ENCODE measurements around the gene SLX1B. TPM values are rescaled to one million over a fixed set of nuclear protein-coding genes. Genes with fewer than 3 reads are reported as not detected.
"Not testable (repeated sequence)": the region's sequence is repeated elsewhere in the genome, so short reads cannot be mapped to it uniquely, and the experiment has no call there.

Gene SLX1B
- polyA plus RNA-seq, 4 donors = 36.7 to 70.2 (median 60.5) TPM

DNA sequence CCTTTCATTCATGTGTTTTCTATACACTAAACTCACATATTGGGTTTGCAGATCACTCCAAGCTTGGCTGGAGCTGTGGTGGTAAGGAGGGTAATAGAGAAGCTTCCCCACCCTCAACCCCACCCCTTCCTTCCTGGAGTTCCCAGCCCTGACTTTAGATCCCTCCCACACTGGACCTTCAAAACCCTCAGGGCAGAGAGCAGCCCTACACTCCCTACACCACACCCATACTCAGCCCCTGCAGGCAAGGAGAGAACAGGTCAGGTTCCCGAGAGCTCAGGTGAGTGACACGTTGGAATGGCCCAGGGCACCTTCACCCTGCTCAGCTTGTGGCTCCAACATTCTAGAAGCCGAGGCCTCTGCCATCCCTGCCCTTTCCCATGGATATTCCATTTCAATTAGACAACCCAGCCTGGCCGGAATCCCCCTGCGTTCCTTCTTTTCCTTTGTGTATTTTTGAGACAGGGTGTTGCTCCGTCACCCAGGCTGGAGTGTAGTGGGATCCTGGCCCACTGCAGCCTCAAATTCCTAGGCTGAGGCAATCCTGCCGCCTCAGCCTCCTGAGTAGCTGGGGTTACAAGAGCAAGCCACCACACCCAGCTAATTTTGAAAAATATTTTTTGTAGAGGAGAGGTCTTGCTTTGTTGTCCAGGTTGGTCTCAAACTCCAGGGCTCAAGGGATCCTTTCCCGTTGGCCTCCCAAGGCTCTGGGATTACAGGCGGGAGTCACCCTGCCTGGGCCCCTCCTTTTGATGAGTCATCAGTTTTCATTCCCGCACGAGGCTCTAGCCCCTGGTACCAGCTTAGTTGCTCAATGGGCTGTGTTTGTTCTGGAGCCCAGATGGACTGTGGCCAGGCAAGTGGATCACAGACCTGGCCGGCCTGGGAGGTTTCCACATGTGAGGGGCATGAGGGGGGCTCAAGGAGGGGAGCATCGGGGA is 5.6 kb downstream of the SLX1B start, which contains the start of gene SULT1A4:
Gene SULT1A4 (plus strand): TSS at position 208 of the 941 bp plus-strand sequence. CDS start 1,473 bp downstream, outside the sequence.
- not testable (repeated sequence) for DNase-seq; H3K9me3 ChIP-seq (ENCODE audit: control insufficient read depth in 2 of 2, insufficient read depth in 1 of 2, low read depth in 1 of 2, low read length in 1 of 2); H3K27me3 ChIP-seq (ENCODE audit: control insufficient read depth in 3 of 3, insufficient read depth in 3 of 3, low read length in 3 of 3); FAIRE-seq; H3K4me3 ChIP-seq (ENCODE audit: low read depth in 1 of 3, low read length in 3 of 3); H3K36me3 ChIP-seq (ENCODE audit: control insufficient read depth in 3 of 3, insufficient read depth in 2 of 3, low read depth in 1 of 3, low read length in 3 of 3); H3K4me1 ChIP-seq (ENCODE audit: control insufficient read depth in 3 of 3, insufficient read depth in 2 of 3, low read depth in 1 of 3, low read length in 2 of 3)
- WGBS, 3 donors = no CpG with 5 or more reads among the region's 13 CpGs
- H3K27ac ChIP-seq (ENCODE audit: low read depth in 1 of 3, low read length in 2 of 3) = peak within 1 kb of the TSS in 1 of 3 donors; percentile 83

DNA sequence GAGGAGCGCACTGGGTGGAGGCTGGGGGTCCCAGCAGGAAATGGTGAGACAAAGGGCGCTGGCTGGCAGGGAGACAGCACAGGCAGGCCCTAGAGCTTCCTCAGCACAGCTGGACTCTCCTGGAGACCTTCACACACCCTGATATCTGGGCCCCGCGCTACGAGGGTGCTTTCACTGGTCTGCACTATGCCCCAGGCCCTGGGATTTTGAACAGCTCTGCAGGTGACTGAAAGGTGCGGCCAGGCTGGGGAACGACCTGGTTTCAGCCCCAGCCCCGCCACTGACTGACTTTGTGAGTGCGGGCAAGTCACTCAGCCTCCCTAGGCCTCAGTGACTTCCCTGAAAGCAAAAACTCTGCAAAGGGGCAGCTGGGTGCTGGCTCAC is 6.3 kb downstream of the SLX1B start:
- H3K27ac ChIP-seq (ENCODE audit: low read depth in 1 of 3, low read length in 2 of 3); H3K4me3 ChIP-seq (ENCODE audit: low read depth in 1 of 3, low read length in 3 of 3); DNase-seq; H3K4me1 ChIP-seq (ENCODE audit: control insufficient read depth in 3 of 3, insufficient read depth in 2 of 3, low read depth in 1 of 3, low read length in 2 of 3); FAIRE-seq; H3K9me3 ChIP-seq (ENCODE audit: control insufficient read depth in 2 of 2, insufficient read depth in 1 of 2, low read depth in 1 of 2, low read length in 1 of 2); H3K36me3 ChIP-seq (ENCODE audit: control insufficient read depth in 3 of 3, insufficient read depth in 2 of 3, low read depth in 1 of 3, low read length in 3 of 3); H3K27me3 ChIP-seq (ENCODE audit: control insufficient read depth in 3 of 3, insufficient read depth in 3 of 3, low read length in 3 of 3): not testable (repeated sequence)
- no CpG with 5 or more reads among the region's 9 CpGs for WGBS, 3 donors

DNA sequence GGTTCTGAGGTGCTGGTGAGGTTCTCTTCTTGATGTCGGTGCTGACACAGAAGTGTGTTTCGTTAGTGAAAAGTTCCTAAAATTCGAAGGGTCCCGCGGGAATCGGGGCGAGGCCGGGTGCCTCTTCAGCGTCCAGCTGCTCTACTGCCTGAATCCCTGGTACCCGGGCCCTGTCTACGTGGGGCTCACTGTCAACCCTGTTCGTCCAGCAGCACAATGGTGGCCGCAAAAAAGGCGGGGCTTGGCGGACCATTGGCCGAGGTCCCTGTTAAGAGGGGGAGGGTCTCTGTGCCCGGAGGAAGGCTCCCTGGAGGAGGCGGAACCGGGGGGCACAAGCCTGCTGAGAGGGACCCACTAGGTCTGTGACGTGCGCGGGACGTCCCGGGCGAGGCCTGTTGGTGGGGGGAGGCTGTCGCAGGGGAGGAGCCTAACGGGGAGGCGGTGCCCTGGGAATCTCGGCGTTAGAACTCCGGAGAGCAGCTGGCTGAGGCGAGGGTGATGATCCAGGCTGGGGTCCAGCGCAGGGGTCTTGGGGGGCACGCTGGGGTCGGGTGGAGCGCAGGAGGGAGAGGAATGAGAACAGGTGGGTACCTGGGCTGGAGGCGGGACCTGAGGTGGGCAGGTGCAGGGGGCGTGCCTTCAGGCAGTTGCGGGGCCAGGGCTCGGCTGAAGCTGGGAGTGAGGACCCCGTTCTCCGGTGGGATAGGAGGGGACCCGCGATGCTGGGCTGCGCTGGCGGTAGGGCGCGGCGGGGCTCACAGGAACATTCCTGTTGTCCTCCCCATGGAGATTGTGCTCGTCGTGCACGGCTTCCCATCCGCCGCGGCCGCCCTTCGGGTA is 11.9 kb downstream of the SLX1B start:
- H3K9me3 ChIP-seq (ENCODE audit: control insufficient read depth in 2 of 2, insufficient read depth in 1 of 2, low read depth in 1 of 2, low read length in 1 of 2); H3K27ac ChIP-seq (ENCODE audit: low read depth in 1 of 3, low read length in 2 of 3); FAIRE-seq; H3K4me1 ChIP-seq (ENCODE audit: control insufficient read depth in 3 of 3, insufficient read depth in 2 of 3, low read depth in 1 of 3, low read length in 2 of 3); DNase-seq; H3K36me3 ChIP-seq (ENCODE audit: control insufficient read depth in 3 of 3, insufficient read depth in 2 of 3, low read depth in 1 of 3, low read length in 3 of 3); H3K4me3 ChIP-seq (ENCODE audit: low read depth in 1 of 3, low read length in 3 of 3); H3K27me3 ChIP-seq (ENCODE audit: control insufficient read depth in 3 of 3, insufficient read depth in 3 of 3, low read length in 3 of 3): not testable (repeated sequence)
- 1% methylated on average over 15 of the region's 57 CpGs; no CpG with 5 or more reads in 2 of the 3 donors for WGBS, 3 donors

DNA sequence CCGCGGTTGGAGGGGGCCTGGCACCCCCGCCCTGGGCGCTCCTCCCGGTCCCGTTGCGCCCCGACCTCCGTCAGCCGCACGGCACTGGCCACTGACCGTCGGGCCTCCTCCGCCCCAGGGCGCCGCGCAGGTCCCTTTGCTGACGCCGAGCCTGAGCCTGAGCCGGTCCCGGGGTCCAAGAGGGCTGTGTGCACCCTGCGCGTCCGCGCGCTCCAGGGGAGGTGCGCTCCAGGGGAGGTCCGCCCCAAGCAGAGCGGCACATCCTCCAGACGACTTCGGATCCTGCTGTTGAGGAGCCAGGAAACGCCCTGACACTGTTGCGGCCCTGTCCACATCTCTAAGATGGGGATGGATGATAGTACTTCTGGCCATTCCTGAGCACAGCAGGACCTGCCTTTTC is 12.6 kb downstream of the SLX1B start:
- H3K9me3 ChIP-seq (ENCODE audit: control insufficient read depth in 2 of 2, insufficient read depth in 1 of 2, low read depth in 1 of 2, low read length in 1 of 2); H3K4me3 ChIP-seq (ENCODE audit: low read depth in 1 of 3, low read length in 3 of 3); H3K27me3 ChIP-seq (ENCODE audit: control insufficient read depth in 3 of 3, insufficient read depth in 3 of 3, low read length in 3 of 3); H3K27ac ChIP-seq (ENCODE audit: low read depth in 1 of 3, low read length in 2 of 3); DNase-seq; FAIRE-seq; H3K4me1 ChIP-seq (ENCODE audit: control insufficient read depth in 3 of 3, insufficient read depth in 2 of 3, low read depth in 1 of 3, low read length in 2 of 3); H3K36me3 ChIP-seq (ENCODE audit: control insufficient read depth in 3 of 3, insufficient read depth in 2 of 3, low read depth in 1 of 3, low read length in 3 of 3): not testable (repeated sequence)
- no CpG with 5 or more reads among the region's 33 CpGs for whole genome bisulfite sequencing, 3 donors

DNA sequence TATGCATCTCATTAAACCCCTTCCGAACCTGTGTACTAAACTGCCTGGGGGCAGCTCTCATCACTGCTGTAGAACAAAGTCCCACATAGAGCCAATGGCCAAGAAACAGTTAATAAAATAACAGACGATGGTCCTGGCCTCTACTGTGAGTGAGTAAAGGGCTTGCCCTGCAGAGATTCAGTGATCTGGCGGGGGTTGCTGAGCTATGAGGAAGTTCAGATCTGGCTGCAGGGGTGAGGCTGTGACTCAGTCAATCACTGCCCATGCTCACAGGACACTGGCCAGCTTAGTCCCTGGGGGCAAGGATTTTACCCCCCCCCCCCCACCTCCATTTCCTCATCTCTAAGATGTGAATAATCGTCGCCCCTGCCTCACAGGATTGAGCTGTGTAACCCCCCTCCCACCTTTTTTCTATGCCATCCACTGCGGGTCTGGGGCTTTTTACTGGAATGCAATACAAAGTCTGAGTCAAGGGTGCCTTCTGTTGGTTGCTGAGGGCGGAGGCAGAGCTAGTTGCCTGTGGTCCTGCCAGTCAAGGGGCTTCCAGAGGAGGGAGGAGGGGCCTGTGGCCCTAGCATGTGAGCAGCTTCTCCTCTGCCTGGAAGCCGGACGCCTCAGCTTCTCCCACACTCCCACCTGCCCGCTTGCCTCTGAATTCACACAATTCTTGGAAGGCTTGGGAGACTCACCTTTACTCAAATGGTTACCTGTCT is 13.5 kb downstream of the SLX1B start:
- not testable (repeated sequence) for DNase-seq; H3K4me1 ChIP-seq (ENCODE audit: control insufficient read depth in 3 of 3, insufficient read depth in 2 of 3, low read depth in 1 of 3, low read length in 2 of 3); FAIRE-seq; H3K27ac ChIP-seq (ENCODE audit: low read depth in 1 of 3, low read length in 2 of 3); H3K36me3 ChIP-seq (ENCODE audit: control insufficient read depth in 3 of 3, insufficient read depth in 2 of 3, low read depth in 1 of 3, low read length in 3 of 3); H3K27me3 ChIP-seq (ENCODE audit: control insufficient read depth in 3 of 3, insufficient read depth in 3 of 3, low read length in 3 of 3); H3K9me3 ChIP-seq (ENCODE audit: control insufficient read depth in 2 of 2, insufficient read depth in 1 of 2, low read depth in 1 of 2, low read length in 1 of 2); H3K4me3 ChIP-seq (ENCODE audit: low read depth in 1 of 3, low read length in 3 of 3)
- WGBS, 3 donors = 18% methylated on average over 2 of the region's 10 CpGs; no CpG with 5 or more reads in 2 of the 3 donors

DNA sequence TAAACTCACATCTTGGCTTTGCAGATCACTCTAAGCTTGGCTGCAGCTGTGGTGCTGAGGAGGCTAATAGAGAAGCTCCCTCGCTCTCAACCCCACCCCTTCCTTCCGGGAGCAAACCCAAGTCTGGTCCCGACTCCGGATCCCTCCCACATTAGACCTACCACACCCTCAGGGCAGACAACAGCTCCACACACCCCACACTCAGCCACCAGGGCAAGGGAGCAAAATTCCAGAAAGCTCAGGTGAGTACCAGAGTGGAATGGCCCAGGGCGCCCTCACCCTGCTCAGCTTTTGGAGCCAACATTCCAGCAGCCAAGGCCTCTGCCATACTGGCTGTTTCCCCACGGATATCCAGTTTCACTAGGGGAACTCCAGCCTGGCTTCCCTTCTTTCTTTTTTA is 15.3 kb downstream of the SLX1B start:
- DNase-seq; H3K4me1 ChIP-seq (ENCODE audit: control insufficient read depth in 3 of 3, insufficient read depth in 2 of 3, low read depth in 1 of 3, low read length in 2 of 3); H3K36me3 ChIP-seq (ENCODE audit: control insufficient read depth in 3 of 3, insufficient read depth in 2 of 3, low read depth in 1 of 3, low read length in 3 of 3); H3K27me3 ChIP-seq (ENCODE audit: control insufficient read depth in 3 of 3, insufficient read depth in 3 of 3, low read length in 3 of 3); FAIRE-seq; H3K9me3 ChIP-seq (ENCODE audit: control insufficient read depth in 2 of 2, insufficient read depth in 1 of 2, low read depth in 1 of 2, low read length in 1 of 2); H3K4me3 ChIP-seq (ENCODE audit: low read depth in 1 of 3, low read length in 3 of 3): not testable (repeated sequence)
- 9 to 16% (median 10%) methylated on average over 5 of the region's 6 CpGs for WGBS, 3 donors
- peak overlapping the region in 1 of 3 donors; percentile 41 for H3K27ac ChIP-seq (ENCODE audit: low read depth in 1 of 3, low read length in 2 of 3)

DNA sequence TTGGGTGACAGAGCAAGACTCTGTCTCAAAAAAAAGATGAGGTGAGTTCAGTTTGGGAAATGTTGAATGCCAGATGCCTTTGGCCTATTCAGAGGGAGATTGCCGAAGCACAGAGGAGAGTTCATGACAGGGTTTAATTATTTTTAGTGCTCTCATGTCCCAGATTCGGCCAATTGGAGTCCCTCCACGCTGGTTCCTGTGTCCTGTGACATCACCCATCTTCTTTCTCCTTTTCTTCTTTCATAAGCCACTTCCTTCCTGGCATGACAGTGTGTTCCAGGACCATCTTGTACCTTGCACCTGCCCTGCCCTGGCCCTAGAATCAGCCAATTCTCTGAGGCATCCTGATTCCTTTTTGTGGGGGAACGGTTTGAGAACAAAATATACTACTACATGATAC is 17.7 kb downstream of the SLX1B start:
- FAIRE-seq = not testable (repeated sequence)
- no CpG with 5 or more reads among the region's 4 CpGs for WGBS, 3 donors

DNA sequence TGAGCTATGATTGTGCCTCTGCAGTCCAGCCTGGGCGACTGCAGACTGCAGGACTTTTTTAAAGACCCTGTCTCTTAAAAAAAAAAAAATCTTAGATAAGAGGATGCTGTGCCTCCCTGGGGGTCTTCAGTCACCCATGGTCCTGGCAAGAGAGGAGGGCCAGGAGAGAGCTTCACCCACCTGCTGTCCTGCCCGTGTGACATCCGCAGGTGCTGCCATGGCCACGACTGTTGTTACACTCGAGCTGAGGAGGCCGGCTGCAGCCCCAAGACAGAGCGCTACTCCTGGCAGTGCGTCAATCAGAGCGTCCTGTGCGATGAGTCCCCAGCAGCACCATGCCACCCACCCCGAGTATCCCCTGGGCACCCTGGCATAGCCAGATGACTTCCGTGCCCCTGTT is 27.9 kb downstream of the SLX1B start:
- not testable (repeated sequence) for DNase-seq; H3K9me3 ChIP-seq (ENCODE audit: control insufficient read depth in 2 of 2, insufficient read depth in 1 of 2, low read depth in 1 of 2, low read length in 1 of 2); H3K27ac ChIP-seq (ENCODE audit: low read depth in 1 of 3, low read length in 2 of 3); H3K27me3 ChIP-seq (ENCODE audit: control insufficient read depth in 3 of 3, insufficient read depth in 3 of 3, low read length in 3 of 3); H3K4me1 ChIP-seq (ENCODE audit: control insufficient read depth in 3 of 3, insufficient read depth in 2 of 3, low read depth in 1 of 3, low read length in 2 of 3); H3K4me3 ChIP-seq (ENCODE audit: low read depth in 1 of 3, low read length in 3 of 3); H3K36me3 ChIP-seq (ENCODE audit: control insufficient read depth in 3 of 3, insufficient read depth in 2 of 3, low read depth in 1 of 3, low read length in 3 of 3); FAIRE-seq
- 77 to 91% (median 87%) methylated on average over 5 to 7 of the region's 12 CpGs for WGBS, 3 donors

More for the DNA sequence above, 17.7 kb downstream of the SLX1B start:
- H3K9me3 ChIP-seq (ENCODE audit: control insufficient read depth in 2 of 2, insufficient read depth in 1 of 2, low read depth in 1 of 2, low read length in 1 of 2); H3K27ac ChIP-seq (ENCODE audit: low read depth in 1 of 3, low read length in 2 of 3); H3K4me1 ChIP-seq (ENCODE audit: control insufficient read depth in 3 of 3, insufficient read depth in 2 of 3, low read depth in 1 of 3, low read length in 2 of 3); DNase-seq; H3K36me3 ChIP-seq (ENCODE audit: control insufficient read depth in 3 of 3, insufficient read depth in 2 of 3, low read depth in 1 of 3, low read length in 3 of 3); H3K4me3 ChIP-seq (ENCODE audit: low read depth in 1 of 3, low read length in 3 of 3); H3K27me3 ChIP-seq (ENCODE audit: control insufficient read depth in 3 of 3, insufficient read depth in 3 of 3, low read length in 3 of 3): not testable (repeated sequence)

Data from small intestine (tissue), 7 donors.